Neural progenitor cell (in vitro differentiated cells): Measurements from ENCODE around the gene CBL. TPM values are rescaled to one million over a fixed set of nuclear protein-coding genes. Genes with fewer than 3 reads are reported as not detected.
A peak's percentile ranks its signal among the peaks of the same experiment; 100 is the strongest.

Experiments used
- DNase-seq: peaks from one replicate; pipeline ENCODE4 v3.0.0-alpha.2; 2016; ENCODE audit warnings: low spot score
- H2AFZ ChIP-seq: fragments of 200-600 bp; sonication (generic); replicated peaks from 2 replicates; pipeline ENCODE4 v1.6.1; 2016; ENCODE audit warnings: antibody characterized with exemption
- H3F3A ChIP-seq: fragments of 200-600 bp; sonication (generic); 2 replicates; pipeline ENCODE4 v1.6.1; 2016; ENCODE audit warnings: antibody characterized with exemption, low read depth
- H3K27ac ChIP-seq: fragments of 200-600 bp; sonication (generic); 2 replicates; pipeline ENCODE4 v1.5.1; 2016; ENCODE audit warnings: mild to moderate bottlenecking
- H3K27me3 ChIP-seq: fragments of 200-600 bp; sonication (generic); 2 replicates; pipeline ENCODE4 v1.6.1; 2016; ENCODE audit warnings: mild to moderate bottlenecking, moderate library complexity
- H3K36me3 ChIP-seq: fragments of 200-600 bp; sonication (generic); 2 replicates; pipeline ENCODE4 v1.5.1; 2016
- H3K4me1 ChIP-seq: fragments of 200-600 bp; sonication (generic); 2 replicates; pipeline ENCODE4 v1.6.1; 2016; ENCODE audit warnings: mixed run types
- H3K4me2 ChIP-seq: fragments of 200-600 bp; sonication (generic); 2 replicates; pipeline ENCODE4 v1.6.1; 2016
- H3K4me3 ChIP-seq: fragments of 200-600 bp; sonication (generic); 2 replicates; pipeline ENCODE4 v1.5.1; 2016
- H3K79me2 ChIP-seq: fragments of 200-600 bp; sonication (generic); 2 replicates; pipeline ENCODE4 v1.6.1; 2016; ENCODE audit warnings: low read depth
- H3K9ac ChIP-seq: fragments of 200-600 bp; sonication (generic); 2 replicates; pipeline ENCODE4 v1.6.1; 2016
- H3K9me3 ChIP-seq: fragments of 200-600 bp; sonication (generic); 2 replicates; pipeline ENCODE4 v1.5.1; 2016; ENCODE audit warnings: low read depth
- H4K20me1 ChIP-seq: fragments of 200-600 bp; sonication (generic); 2 replicates; pipeline ENCODE4 v1.6.1; 2016; ENCODE audit warnings: low read depth
- H3K27ac Mint-ChIP-seq: 3 replicates; pipeline ENCODE4 v1.8.0; 2021; ENCODE audit warnings: mixed read lengths
- H3K27me3 Mint-ChIP-seq: 2 replicates; pipeline ENCODE4 v1.8.0; 2022; ENCODE audit warnings: low read depth, mild to moderate bottlenecking, inconsistent platforms, moderate library complexity, mixed read lengths; ENCODE audit not compliant: insufficient read depth
- H3K36me3 Mint-ChIP-seq: 3 replicates; pipeline ENCODE4 v1.8.0; 2021; ENCODE audit warnings: mixed read lengths
- H3K4me1 Mint-ChIP-seq: 3 replicates; pipeline ENCODE4 v1.8.0; 2021; ENCODE audit warnings: mixed read lengths
- H3K4me3 Mint-ChIP-seq: 3 replicates; pipeline ENCODE4 v1.8.0; 2021; ENCODE audit warnings: mild to moderate bottlenecking, moderate library complexity, mixed read lengths
- H3K9me3 Mint-ChIP-seq: 3 replicates; pipeline ENCODE4 v1.8.0; 2020; ENCODE audit warnings: mixed read lengths
- CTCF ChIP-seq: fragments of 200-600 bp; sonication (generic); IDR thresholded peaks from 2 replicates; pipeline ENCODE4 v1.5.1; 2017; ENCODE audit warnings: antibody characterized with exemption, mild to moderate bottlenecking
- EZH2 ChIP-seq: fragments of 200-600 bp; sonication (generic); IDR thresholded peaks from 2 replicates; pipeline ENCODE4 v1.6.1; 2017; ENCODE audit warnings: antibody characterized with exemption, mild to moderate bottlenecking, moderate library complexity
- EZH2phosphoT487 ChIP-seq: fragments of 200-600 bp; sonication (generic); IDR thresholded peaks from 2 replicates; pipeline ENCODE4 v1.6.1; 2017; ENCODE audit warnings: antibody characterized with exemption
- total RNA-seq: library from RNA; depleted of rRNA; stranded (reverse); fragments of >200 nt; gene quantifications from 2 replicates; pipeline ENCODE4 v1.2.3, GENCODE V29; 2015; ENCODE audit warnings: low replicate concordance

CBL gene
- total RNA-seq, 1 donor from 2014 or later: 20.7 TPM

DNA sequence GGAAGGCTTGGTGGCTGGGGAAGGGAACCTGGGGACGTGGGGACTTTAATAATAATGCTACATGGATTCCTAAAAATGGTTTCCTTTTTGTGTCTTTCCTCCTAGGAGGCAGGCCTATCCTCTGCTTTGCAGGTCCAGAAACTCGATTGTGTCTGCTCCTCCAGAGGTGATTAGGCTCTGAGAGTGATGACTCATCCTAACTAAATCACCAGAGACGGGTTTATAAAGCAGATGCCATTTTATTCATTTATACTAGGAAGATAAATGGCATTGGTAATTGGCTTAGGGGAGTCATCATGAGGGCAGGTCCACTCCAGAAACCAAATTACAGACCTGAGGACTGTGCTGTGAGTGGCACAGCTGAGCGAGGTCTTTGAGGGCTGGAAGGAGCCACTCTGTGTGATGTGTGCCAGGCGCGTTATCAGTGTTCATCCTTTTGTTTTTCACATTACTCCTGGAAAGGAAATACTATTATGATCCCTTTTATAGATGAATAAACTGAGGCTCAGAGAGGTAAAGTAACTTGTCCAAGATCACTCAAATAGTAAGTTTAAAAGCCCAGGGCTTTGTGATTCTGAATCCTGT, 30.6 kb upstream of the CBL start:
- Histone ChIP-seq H3K36me3 (no peaks in the 10 kb centered on the region), H3K27me3 (no peaks in the 10 kb centered on the region), H4K20me1 (no peaks in the 10 kb centered on the region), H3K4me1 (no peaks in the 10 kb centered on the region), H3K9ac (no peak overlapping the region), H3K4me2 (no peak overlapping the region), H3K9me3 (no peaks in the 10 kb centered on the region), H3K27ac (no peak overlapping the region), H3K79me2 (no peaks in the 10 kb centered on the region), H3K4me3 (no peak overlapping the region), H3F3A (no peaks in the 10 kb centered on the region), H2AFZ (no peak overlapping the region)
- Mint-ChIP-seq H3K4me1 (peaks cover 9% of the 10 kb centered on the region), H3K36me3 (no peaks in the 10 kb centered on the region), H3K27ac (peak overlapping the region; percentile 37), H3K4me3 (no peak overlapping the region), H3K27me3 (peaks cover 6% of the 10 kb centered on the region), H3K9me3 (no peaks in the 10 kb centered on the region)
- TF ChIP-seq EZH2phosphoT487 (no peak), CTCF (no peak), EZH2 (no peak)
- DNase-seq: no peak

- no peak overlapping the region for H3K27ac ChIP-seq
- no peak overlapping the region for H3K4me2 ChIP-seq
- H3K79me2 ChIP-seq: no peaks in the 10 kb centered on the region
- Mint-ChIP-seq H3K27ac (peak overlapping the region; percentile 10), H3K36me3 (no peaks in the 10 kb centered on the region), H3K27me3 (peaks cover 3% of the 10 kb centered on the region), H3K4me1 (peaks cover 9% of the 10 kb centered on the region), H3K9me3 (no peaks in the 10 kb centered on the region), H3K4me3 (no peak overlapping the region)
- no peak for DNase-seq
- H2AFZ ChIP-seq: no peak overlapping the region
- H3K4me3 ChIP-seq: no peak overlapping the region
- no peaks in the 10 kb centered on the region for H3F3A ChIP-seq
- TF ChIP-seq EZH2 (no peak), EZH2phosphoT487 (no peak), CTCF (no peak)
- H3K27me3 ChIP-seq: no peaks in the 10 kb centered on the region
- H4K20me1 ChIP-seq: no peaks in the 10 kb centered on the region
- H3K9ac ChIP-seq: no peak overlapping the region
- H3K36me3 ChIP-seq: no peaks in the 10 kb centered on the region
- H3K9me3 ChIP-seq: no peaks in the 10 kb centered on the region
- no peaks in the 10 kb centered on the region for H3K4me1 ChIP-seq
These were observed 27.9 kb upstream of the CBL start for GRCh38 chr11:119178166-119178680.

GRCh38 chr11:119179342-119179741, 26.8 kb upstream of the CBL start:
- no peaks in the 10 kb centered on the region for H3K9me3 ChIP-seq
- TF ChIP-seq CTCF (no peak), EZH2 (no peak), EZH2phosphoT487 (no peak)
- no peak for DNase-seq
- H3K9ac ChIP-seq: no peak overlapping the region
- peak overlapping the region; percentile 53 for H3K27ac Mint-ChIP-seq
- H3K27me3 Mint-ChIP-seq: peaks cover 2% of the 10 kb centered on the region
- H3K4me1 ChIP-seq: no peaks in the 10 kb centered on the region
- H3K4me3 Mint-ChIP-seq: no peak overlapping the region
- no peak overlapping the region for H2AFZ ChIP-seq
- no peaks in the 10 kb centered on the region for H4K20me1 ChIP-seq
- H3K4me1 Mint-ChIP-seq: peaks cover 9% of the 10 kb centered on the region
- no peaks in the 10 kb centered on the region for H3K9me3 Mint-ChIP-seq
- H3K27ac ChIP-seq: no peak overlapping the region
- H3K27me3 ChIP-seq: no peaks in the 10 kb centered on the region
- no peak overlapping the region for H3K4me2 ChIP-seq
- H3K79me2 ChIP-seq: no peaks in the 10 kb centered on the region
- H3K36me3 ChIP-seq: no peaks in the 10 kb centered on the region
- no peaks in the 10 kb centered on the region for H3F3A ChIP-seq
- H3K36me3 Mint-ChIP-seq: no peaks in the 10 kb centered on the region
- no peak overlapping the region for H3K4me3 ChIP-seq
